Smooth muscle cell of the umbilical artery (primary cell): ENCODE data around the gene SLC5A10. TPM values are rescaled to one million over a fixed set of nuclear protein-coding genes. Genes with fewer than 3 reads are reported as not detected.

ENCODE experiments used
- total RNA-seq: library from RNA; depleted of rRNA; stranded (reverse); fragments of >200 nt; gene quantifications from 2 replicates; pipeline ENCODE4 v1.2.3, GENCODE V29; 2014

SLC5A10 gene
- not detected in 2 replicates for total RNA-seq

GRCh38 chr17:18951941-18952842 lies at the start of gene SLC5A10:
TSS of gene SLC5A10 (plus strand) at chr17:18952165. CDS start at chr17:18952206, 41 bp downstream.

DNA sequence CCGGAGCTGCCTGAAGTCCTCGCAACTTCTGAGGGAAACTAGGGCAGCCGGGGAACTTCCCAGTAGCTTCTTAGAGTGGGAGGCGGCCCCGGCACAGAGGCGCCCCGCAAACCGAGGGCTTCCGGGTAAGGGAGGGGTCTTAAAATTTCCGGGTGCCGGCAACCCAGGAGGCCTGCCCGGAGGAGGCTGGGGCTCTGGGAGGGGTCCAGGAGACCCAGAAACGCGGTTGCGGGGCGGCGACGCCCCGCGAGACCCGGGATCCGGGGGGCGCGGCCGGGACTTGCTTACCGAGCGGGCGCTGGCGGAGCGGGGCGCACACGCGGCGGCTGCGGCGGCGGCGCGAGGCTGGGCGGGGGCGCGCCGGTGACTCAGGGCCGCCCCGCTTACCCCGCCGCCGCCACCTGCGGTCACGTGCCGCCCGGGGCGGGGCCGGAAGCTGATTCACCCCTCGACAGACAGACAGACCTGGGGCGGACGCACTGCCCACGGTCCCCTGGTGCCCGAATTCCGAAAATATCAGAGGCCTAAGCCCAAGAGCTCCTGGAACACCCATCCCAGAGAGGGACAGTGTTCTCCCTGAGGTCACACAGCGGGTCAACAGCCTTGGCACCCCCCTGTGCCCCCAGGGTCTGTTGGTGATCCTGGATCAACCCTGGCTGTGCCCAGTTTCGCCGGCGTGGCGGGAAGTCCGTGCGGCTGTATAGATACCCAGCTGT lies 52.6 kb downstream of the SLC5A10 start, which contains the start of gene FAM83G:
TSS of gene FAM83G (minus strand) at position 344 of the 716 bp plus-strand sequence. CDS start 723 bp downstream, outside the sequence.

GRCh38 chr17:19046782-19047375 lies 94.9 kb downstream of the SLC5A10 start, which contains the start of gene GRAP:
TSS of gene GRAP (minus strand) at chr17:19046957. CDS start at chr17:19046926, 31 bp downstream.

Other genes with a start within 250 kb of the SLC5A10 start
- under 0.01 and 0.05 TPM in 2 replicates for gene FBXW10, start 208.1 kb upstream of the SLC5A10 start, total RNA-seq
- gene TVP23B, start 171.0 kb upstream of the SLC5A10 start, total RNA-seq, result 135 and 207 TPM in 2 replicates
- gene PRPSAP2, start 94.0 kb upstream of the SLC5A10 start, total RNA-seq, result 45.4 and 61.6 TPM in 2 replicates
- gene FAM83G, start 52.6 kb downstream of the SLC5A10 start, total RNA-seq, result 9.8 and 25.9 TPM in 2 replicates
- gene GRAP, start 94.8 kb downstream of the SLC5A10 start, total RNA-seq, result under 0.01 and 0.23 TPM in 2 replicates
- not detected in 2 replicates for gene GRAPL, start 175.4 kb downstream of the SLC5A10 start, total RNA-seq